CD4-positive, alpha-beta T cell treated with Interleukin-17A for 4 hours (primary cell): ENCODE data around the gene CA11.
"Not testable (repeated sequence)": the region's sequence is repeated elsewhere in the genome, so short reads cannot be mapped to it uniquely, and the experiment has no call there.

Experiments
- DNase-seq: peaks from one replicate; pipeline ENCODE4 v3.0.0-alpha.2; 2020; ENCODE audit warnings: mixed read lengths

CA11 gene

DNA sequence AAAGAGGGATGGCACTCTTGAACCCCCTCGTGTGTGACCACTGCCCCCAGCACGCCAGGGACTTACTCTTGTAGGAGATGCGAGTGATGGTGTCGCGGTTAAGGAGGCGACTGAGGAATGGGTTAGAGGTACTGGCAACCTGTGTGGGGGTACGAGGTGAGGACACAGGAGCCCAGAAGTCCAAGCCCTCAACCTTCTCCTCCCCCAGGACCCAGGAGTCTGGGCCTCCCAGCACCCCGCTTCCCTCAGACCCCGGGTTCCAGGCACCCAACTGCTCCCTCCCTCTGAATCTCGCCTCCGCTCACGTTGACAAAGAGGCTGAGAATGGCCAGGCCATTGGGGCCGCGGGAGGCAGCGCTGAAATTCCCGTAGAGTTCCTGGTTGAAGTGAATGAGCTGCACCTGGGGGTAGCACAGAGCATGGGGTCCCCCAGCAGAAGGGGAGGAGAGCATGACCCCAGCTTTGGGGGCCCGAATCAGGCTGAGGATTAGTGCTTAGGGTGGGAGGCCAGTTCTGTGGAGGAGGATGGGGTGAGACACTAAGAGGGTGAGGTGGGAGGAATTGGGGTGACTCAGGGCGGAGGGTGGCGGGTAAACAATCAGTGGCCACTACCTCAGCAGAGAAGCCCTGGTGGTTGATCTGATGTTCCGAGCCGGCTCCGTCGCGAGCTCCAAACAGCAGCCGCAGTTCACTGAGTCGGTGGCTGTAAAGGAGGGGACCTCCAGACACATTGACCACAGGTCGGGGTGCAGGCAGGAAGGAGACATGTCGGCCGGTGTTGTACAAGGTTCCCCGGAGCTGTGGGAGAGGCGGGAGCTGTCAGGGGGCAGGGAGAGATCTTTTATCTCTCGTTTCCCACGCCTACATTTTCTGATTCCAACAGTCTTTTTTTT lies 6.3 kb downstream of the CA11 start:
- peak; percentile 39 for DNase-seq

DNA sequence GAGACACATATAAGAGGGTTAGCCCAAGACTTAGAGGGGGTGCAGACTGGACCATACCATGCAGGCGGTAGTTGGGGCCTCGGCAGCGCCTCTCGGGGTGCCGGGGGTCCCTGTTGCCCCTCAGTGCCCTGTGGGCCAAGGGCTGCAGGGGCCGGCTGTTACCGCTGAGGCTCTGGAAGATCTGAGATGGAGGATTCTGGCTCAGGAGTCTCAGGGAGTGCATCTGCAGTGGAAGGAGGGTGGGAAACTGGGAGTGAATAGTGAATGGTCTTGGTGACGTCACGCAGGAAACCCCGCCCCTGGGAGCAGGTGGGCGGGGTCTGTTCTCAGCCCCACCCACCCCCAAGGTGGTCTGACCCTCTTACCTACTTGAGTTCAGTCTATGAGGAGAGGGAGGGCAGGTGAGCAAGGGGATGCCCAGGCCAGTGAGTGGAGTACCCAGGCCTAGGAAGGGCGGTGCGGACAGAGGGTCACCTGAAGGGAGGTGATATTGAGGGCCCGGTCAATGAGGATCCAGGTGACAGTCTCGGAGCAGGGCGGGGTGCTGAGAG lies 7.1 kb downstream of the CA11 start:
- DNase-seq = peak; percentile 11

DNA sequence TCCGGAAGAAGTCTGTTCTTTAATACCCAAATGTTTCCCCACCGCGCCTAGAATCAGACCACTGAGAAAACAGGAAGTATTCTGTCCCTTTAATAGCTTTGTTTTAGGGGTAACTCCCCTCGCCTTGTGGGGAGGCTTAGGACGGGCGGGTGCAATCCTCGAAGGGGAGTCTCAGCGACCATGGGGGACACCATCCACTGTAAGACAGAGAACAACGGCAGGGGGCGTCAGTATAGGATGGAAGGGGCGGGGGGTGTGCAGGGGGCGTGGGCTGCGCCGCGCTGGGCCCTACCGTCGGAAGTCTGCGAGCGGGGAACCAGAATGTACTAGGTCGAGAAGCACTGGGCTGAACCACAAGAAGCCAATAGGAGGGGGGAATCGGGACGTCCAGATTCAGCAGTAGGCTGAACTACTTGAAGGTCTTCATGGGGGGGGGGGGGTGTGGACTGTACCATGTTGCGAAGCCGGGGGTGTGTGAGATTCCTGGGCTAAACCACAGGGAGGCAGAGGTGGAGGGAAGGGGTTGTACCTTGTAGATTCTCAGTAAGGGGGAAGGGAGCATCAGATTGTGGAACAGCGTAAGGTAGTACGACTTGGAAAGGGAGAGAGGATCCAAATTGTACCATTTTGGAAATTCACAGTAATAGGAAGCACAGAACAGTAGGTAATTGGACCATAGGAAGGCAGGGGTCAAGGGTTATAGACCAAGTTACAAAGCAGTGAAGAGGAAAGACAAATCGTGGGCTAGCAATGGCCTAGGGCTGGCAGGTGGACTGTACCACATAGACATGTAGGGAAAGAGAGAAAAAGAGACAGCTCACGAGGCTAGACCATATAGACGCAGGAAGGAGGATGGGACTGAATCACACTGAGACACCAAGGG lies 7.8 kb downstream of the CA11 start:
- DNase-seq = peak; percentile 85

DNA sequence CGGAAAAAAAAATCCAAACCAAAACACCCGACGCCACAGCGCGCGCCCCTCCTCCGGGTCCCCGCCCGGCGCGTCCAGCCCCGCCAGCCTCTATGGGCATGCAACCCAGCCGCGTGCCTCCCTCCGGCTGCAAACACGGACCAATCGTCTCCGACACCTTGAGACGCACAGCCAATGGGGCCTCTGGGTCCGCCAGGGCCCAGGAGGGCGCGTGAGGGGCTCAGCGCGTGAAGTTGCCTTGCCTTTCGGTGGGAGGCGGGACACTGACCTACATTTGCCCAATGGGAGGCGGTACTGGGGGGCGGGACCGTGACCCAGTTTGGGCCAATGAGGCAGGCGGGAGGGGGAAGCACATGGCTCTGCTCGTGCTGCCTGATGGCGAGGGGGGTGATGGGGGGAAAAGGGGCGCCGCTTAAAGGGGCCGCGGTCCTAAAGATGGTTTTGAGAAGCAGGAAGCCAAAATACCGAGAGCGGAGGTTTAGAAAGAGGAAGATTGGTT lies 8.5 kb downstream of the CA11 start:
- DNase-seq = peak; percentile 100

DNA sequence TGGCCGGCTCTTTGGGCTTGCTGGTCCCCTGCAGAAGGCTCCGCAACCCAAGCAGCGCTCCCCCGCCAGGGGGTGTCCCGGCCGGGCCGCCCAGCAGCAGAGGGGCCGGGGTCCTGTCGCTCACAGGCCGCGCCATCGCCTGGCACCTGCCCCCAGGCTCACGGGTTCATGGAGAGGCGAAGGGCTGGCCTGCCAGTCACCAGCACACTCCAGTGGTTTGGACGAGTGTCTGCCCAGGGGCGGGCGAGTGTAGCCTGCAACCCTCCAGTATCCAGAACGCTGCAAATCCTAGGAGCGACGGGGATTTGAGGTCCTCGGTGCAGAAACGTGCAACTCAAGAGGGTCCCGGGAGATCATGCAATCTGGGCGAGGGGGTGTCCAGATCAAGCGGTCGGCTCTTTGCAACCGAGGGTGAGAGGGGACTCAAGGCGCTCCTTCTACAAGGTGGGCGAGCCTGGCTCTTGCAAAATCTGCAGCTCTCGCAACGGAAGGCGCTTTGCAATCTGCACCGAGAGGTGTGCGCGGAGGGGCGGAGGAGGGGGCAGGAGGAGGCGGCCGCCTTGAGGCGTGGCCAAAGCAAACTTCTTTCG lies 9.0 kb downstream of the CA11 start, which contains the start of gene DBP:
TSS of gene DBP (minus strand) at position 521 of the 590 bp plus-strand sequence. CDS start at position 136, 385 bp downstream.
- DNase-seq = peak; percentile 44

DNA sequence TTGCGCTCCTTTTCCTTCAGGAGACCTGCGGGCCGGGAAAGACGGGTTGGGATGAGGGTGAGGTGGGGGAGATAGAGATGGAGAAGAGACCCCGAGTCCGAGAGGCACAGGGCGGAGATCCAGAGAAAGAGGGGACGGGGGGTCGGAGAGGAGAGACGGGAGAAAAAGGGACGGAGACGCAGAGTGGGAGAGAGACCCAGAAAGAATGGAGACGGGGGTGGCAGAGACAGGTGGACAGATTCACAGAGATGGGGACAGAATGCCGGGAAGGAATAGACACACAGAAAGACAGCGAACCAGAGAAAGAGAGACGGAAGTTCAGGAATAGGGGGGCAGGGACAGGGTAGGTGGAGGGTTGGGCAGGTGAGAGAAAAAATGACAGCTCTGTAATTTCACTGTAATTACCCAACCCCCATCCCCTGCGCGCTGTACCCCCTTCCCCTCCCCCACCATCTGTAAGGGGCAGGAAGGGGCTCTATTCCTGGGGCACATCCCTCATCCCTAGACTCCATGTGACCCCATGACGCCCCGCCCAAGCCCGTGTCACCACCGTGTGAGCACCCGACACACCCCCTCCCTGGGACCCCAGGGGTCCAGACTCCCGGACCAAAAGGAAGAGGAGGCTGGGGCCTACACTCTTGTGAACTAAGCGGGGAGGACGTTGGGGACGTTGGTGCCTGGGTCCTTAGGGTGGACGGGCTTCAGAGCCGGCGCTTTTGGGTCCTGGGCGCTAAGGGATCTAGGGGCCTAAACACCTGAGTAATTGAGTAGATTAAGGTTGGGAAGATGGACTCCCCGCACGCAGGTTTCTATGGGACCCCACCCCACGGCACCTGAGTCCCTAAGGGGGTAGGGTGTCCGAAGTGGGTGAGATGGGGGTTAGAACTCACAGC lies 9.8 kb downstream of the CA11 start:
- DNase-seq = peak; percentile 48

DNA sequence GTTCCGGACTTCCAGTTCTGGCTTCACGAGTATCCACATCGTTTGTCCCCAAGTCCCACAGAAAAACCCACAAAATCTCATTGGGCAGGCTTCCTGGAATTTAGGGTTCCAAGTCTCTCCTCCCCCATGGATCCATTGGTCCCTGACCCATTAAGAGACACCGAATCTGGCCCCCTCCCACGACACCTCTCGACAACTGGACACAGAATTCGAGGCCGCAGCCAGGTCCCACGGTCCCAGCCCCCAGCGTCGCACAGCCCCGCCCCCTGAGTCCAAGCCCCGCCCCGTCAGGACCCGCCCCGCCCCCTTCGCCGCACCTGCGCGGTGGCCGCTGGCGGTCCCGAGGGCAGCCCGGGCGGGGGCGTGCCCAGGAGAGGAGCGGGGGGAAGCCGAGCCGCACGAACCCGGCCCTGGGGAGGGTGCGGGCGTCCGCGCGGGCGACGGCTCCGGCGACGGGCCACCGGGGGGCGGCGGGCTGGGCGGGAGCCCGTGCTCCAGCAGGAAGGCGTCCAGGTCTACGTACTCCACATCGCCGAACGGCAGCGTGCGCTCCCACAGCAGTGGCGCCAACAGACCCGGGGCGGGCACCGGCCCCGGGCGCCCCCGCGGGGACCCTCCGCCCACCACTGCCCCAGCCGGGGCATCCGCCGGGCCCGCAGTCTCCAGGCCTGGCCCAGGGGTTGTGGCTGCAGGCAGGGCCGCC lies 10.6 kb downstream of the CA11 start:
- DNase-seq = peak; percentile 80

DNA sequence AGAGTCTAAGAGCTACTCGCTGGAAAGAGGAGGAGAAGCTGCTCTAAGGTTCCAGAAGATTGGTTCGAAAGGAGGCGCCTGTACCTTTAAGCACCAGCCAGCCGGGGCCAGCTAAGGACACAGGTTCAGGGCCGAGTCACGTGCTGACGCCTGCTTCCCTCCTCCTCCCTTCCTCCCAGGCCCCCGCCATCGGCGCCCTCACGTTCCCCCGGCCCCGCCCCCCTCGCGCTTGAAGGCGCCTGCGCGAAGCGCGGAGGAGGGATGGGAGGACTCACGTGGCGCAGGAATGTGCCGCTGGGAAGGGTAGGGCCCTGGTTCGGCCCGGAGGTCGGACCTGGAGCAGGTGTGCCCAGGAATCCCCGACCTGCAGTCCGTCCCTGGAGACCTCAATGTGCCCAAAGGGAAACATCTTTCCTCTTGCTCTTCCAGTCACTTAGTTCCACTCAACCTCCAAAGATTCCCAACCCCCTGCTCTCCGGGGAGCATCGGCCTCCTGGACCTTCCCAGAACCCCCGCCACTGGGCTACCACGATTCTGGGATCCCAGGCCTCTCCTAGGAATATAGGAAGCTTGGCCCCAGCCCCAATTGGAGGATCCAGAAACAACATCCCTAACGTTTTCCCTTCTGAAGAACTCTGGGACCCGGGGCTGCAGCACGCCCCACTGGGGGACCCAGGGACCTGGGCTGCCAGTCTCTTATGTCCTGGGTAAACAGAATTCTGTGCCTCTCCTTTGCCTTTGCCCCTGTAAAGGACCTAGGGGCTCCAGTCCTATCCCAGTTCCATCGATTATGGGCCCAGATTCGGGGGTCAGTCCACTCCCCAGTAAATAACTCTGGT lies 11.3 kb downstream of the CA11 start:
- DNase-seq = peak; percentile 96

DNA sequence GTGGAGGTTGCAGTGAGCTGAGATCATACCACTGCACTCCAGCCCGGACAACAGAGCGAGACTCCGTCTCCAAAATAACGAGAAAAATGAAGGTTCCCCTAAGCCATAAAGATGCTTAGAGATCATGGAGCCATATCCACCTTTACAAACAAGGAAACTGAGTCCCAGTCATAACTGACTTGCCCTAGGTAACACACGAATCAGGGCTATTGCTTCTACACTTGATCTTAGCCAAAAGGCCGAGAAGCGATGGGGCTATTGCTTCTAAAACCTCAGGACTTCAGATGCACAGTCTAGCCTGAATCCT lies 12.0 kb downstream of the CA11 start:
- DNase-seq = no peak

DNA sequence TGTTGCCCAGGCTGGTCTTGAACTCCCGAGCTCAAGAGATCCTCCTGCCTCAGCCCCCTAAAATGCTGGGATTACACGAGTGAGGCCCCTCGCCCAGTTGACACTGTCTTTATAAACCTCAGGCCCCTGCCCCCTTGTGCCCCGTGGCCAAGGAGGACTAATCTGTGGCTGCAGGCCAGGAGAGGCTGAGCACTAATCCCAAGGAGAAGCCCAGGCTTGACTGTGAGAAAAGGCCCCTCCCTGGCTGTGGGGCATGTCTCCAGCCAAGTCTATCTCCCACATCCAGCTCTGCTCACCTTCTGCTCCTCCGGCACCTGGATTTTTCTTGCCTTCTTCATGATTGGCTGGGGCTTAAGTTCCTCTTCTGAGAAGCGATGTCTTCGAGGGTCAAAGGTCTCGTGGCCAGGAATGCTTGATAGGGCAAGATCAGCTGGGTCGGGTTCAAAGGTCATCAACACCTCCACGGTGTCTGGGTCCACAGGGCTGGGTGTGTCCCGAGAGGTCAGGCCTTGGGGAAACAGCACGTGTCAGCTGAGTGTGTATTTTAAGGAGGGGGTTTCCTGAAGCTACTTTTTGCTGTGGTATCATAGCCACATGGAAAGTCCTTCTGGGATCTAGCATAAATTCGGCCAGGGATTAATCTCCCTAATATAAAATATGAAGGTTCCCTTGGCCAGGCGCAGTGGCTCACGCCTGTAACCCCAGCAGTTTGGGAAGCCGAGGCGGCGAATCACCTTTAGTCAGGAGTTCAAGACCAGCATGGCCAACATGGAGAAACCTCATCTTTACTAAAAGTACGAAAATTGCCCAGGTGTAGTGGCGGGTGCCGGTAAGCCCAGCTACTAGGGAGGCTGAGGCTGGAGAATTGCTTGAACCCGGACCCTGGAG lies 12.6 kb downstream of the CA11 start:
- DNase-seq = no peak

DNA sequence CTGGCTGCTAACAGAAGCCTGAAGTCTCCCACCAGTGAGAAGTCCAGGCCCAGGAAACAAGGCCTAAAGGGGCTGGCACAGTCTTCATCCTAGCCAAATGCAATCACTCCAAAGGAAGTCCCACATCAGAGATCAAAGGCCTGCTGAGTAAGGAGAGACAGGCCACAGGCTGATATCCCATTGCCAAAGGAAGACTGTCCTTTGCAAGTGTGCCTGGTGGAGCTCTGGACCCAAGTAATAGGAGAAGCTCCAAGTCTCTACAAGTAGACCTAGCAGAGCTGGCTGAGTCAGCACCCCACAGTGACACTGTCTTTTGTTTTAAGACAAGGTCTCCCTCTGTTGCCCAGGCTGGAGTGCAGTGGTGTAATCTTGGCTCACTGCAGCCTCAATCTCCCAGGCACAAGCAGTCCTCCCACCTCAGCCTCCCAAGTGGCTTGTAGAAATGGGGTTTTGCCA lies 13.3 kb downstream of the CA11 start:
- DNase-seq = no peak

DNA sequence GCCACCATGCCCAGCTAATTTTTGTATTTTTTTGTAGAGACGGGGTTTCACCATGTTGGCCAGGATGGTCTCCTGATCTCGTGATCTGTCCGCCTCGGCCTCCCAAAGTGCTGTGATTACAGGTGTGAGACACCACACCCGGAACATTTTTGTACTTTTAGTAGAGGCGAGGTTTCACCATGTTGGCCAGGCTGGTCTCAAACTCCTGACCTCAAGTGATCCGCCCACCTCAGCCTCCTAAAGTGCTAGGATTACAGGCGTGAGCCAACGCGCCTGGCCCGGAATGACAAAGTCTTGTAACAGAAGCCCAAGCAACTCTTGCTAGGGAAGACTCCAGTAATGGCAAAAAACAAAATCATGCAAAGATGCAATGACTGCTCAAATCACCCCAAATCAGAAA lies 13.7 kb downstream of the CA11 start:
- DNase-seq = not testable (repeated sequence)

DNA sequence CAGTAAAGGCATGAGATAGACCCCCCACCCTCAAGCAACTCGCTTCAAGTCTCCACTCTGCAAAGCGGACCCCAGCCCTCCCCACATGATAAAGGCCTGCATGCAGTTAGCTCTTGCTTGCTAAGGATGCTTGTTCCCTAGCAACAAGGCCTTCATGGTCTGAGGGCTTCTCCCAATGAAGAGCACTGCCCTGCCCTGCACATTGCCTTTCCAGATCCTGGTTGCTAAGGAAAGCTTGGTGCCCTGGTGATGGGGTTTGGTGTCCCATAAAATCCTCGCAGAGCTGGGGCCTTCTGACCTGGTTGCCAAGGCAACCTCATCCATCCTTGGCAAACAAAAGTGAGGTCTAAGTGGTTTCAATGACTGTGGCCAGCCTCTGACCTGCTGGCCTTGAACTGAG lies 14.8 kb downstream of the CA11 start:
- no peak for DNase-seq

DNA sequence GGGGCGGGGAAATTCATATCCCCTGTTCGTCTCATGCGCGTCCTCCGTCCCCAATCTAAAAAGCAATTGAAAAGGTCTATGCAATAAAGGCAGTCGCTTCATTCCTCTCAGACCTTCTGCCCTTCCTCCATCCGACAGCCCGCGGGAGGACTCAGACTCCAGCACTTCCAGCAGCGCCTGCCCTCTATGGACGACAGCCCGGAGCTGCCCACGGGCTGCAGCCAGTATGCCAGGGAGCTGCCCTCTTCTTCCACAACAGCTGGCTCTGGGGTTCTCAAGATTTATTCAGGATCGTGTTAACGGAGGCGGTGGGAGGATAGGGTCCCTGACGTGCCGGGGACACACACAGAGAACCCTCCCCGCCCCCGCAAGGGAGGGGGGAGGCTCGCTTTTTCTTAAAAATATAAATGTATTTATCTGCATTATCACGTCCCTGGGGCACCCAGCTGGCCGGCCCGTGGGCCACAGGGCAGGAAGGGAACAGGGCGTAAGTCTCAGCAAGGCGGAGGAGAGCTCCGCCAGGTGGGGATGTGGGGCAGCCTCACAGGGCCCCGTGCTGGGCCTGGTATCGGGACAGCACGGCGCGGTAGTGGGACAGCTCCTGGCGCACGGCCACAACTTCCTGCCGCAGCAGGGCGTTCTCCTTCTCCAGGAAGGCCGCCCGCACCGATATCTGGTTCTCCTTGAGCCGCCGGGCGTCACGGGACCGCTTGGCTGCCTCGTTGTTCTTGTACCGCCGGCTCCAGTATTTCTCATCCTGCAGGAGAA lies 15.5 kb downstream of the CA11 start:
- no peak for DNase-seq

DNA sequence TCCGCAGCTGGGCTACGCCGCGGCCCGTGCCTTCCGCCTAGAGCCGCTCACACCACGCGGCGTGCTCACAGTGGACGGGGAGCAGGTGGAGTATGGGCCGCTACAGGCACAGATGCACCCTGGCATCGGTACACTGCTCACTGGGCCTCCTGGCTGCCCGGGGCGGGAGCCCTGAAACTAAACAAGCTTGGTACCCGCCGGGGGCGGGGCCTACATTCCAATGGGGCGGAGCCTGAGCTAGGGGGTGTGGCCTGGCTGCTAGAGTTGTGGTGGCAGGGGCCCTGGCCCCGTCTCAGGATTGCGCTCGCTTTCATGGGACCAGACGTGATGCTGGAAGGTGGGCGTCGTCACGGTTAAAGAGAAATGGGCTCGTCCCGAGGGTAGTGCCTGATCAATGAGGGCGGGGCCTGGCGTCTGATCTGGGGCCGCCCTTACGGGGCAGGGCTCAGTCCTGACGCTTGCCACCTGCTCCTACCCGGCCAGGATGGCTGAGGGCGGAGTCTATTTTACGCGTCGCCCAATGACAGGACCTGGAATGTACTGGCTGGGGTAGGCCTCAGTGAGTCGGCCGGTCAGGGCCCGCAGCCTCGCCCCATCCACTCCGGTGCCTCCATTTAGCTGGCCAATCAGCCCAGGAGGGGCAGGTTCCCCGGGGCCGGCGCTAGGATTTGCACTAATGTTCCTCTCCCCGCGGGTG lies 16.2 kb downstream of the CA11 start:
- no peak for DNase-seq

DNA sequence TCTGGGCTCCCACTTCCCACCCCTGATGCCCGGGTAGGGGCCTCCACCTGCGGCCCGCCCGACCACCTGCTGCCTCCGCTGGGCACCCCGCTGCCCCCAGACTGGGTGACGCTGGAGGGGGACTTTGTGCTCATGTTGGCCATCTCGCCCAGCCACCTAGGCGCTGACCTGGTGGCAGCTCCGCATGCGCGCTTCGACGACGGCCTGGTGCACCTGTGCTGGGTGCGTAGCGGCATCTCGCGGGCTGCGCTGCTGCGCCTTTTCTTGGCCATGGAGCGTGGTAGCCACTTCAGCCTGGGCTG lies 16.7 kb downstream of the CA11 start:
- DNase-seq = no peak

DNA sequence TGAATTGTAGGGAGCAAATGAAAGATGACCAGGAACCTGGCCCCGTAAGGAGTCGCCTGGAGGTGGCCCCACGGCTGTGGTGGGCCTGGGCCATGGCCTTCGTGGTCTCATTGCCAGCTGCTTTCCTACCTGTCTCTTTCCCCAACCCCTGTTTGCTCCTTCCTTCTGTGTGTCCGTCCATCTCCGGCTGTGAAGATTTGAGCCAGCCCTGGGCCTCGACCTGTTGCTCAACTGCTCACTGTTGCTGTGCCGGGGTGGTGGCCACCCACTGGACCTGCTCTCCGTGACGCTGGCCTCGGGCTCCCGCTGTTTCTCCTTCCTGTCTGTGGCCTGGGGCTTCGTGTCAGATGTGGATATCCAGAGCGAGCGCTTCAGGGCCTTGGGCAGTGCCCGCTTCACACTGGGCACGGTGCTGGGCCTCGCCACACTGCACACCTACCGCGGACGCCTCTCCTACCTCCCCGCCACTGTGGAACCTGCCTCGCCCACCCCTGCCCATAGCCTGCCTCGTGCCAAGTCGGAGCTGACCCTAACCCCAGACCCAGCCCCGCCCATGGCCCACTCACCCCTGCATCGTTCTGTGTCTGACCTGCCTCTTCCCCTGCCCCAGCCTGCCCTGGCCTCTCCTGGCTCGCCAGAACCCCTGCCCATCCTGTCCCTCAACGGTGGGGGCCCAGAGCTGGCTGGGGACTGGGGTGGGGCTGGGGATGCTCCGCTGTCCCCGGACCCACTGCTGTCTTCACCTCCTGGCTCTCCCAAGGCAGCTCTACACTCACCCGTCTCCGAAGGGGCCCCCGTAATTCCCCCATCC lies 17.3 kb downstream of the CA11 start:
- no peak for DNase-seq
